COLO668 (cell line): ENCODE data around the gene SLC4A1AP.

Source experiments
- DNase-seq: peaks from one replicate; lab custom pipeline; 2025; ENCODE audit not compliant: unreplicated experiment; lab: John Stamatoyannopoulos, UW

SLC4A1AP gene

GRCh38 chr2:27739058-27739373, 75.3 kb downstream of the SLC4A1AP start:
- no peak for DNase-seq

DNA sequence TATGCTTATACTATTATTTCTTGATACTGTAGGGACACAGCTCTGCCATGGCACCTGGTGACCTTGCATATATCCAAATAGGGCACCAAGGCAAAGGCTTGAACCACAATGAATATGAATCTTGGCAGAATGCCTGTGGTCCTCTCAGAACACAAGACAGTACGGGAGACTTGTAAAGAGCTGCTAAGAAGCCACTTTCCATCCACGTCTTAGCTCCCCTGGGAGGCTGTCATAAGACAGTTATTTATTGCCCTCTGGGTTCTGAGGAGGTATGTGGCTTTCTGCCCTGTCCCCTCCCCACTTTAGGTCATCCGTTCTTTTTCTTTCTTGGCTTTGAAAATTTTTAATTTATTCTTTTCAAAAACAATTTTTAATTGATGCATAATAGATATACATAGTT, 78.0 kb downstream of the SLC4A1AP start:
- no peak for DNase-seq

DNA sequence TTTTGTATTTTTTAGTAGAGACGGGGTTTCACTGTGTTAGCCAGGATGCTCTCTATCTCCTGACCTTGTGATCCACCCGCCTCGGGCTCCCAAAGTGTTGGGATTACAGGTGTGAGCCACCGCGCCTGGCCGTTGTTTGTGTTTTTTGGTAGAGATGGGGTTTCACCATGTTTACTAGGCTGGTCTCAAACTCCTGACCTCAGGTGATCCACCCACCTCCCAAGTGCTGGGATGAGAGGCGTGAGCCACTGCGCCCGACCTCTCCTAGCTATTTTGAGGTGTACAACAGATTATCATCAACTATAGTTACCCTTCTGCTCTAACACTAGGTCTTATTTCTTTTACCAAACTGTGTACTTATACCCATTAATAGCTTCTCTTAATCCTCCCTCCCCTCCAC, 78.9 kb downstream of the SLC4A1AP start:
- DNase-seq = no peak
